Thyroid gland (tissue), 4 donors: ENCODE measurements around the gene SLC12A4. TPM values are rescaled to one million over a fixed set of nuclear protein-coding genes. Genes with fewer than 3 reads are reported as not detected.
"Not testable (repeated sequence)": the region's sequence is repeated elsewhere in the genome, so short reads cannot be mapped to it uniquely, and the experiment has no call there.

Source experiments
- DNase-seq, 2 donors: peaks; one replicate each; pipeline ENCODE4 v3.0.0-alpha.2; 2019
- H3K27ac ChIP-seq, 3 donors: fragments of 200-600 bp; sonication (generic); 1 replicate in 2 of 3; 2 replicates in 1 of 3; pipeline ENCODE4 v1.5.1; 2016 to 2019; ENCODE audit warnings: mild to moderate bottlenecking in 1 of 3, moderate library complexity in 1 of 3
- H3K27me3 ChIP-seq: fragments of 200-600 bp; sonication (generic); one replicate; pipeline ENCODE4 v1.5.1; 2019
- H3K36me3 ChIP-seq, 2 donors: fragments of 200-600 bp; sonication (generic); one replicate each; pipeline ENCODE4 v1.5.1; 2016 to 2019
- H3K4me1 ChIP-seq, 2 donors: fragments of 200-600 bp; sonication (generic); one replicate each; pipeline ENCODE4 v1.5.1; 2017 to 2019
- H3K4me3 ChIP-seq, 3 donors: fragments of 200-600 bp; sonication (generic); replicated peaks in 1 of 3; 1 replicate in 2 of 3; 2 replicates in 1 of 3; pipeline ENCODE4 v1.5.1; 2016; ENCODE audit warnings: mild to moderate bottlenecking in 1 of 3
- H3K9me3 ChIP-seq: fragments of 200-600 bp; sonication (generic); one replicate; pipeline ENCODE4 v1.5.1; 2017
- POLR2A ChIP-seq, 2 donors: fragments of 450-650 bp; IDR thresholded peaks; one replicate each; pipeline ENCODE4 v1.6.1; 2017; ENCODE audit warnings: antibody characterized with exemption in 2 of 2, mild to moderate bottlenecking in 2 of 2, moderate library complexity in 1 of 2
- WGBS, 2 donors: methylation state at CpG; one replicate each; pipeline ENCODE4 v1.1.5; 2017; 5-methylcytosine and 5-hydroxymethylcytosine counted together
- intact Hi-C: fragments of 100-400 bp; cut with DNase I; formaldehyde crosslinking; loops from one replicate; pipeline ENCODE4 v1.15.1; 2023
- total RNA-seq, 4 donors: library from RNA; depleted of rRNA; stranded (reverse); fragments of >200 nt; gene quantifications; one replicate each; pipeline ENCODE4 v1.2.3, GENCODE V29; 2016
- TF ChIP-seq, protein P1 (sequence below), 6 experiments: fragments of 200-600 bp in 3 of 6; fragments of 450-650 bp in 3 of 6; sonication (generic) in 3 of 6; IDR thresholded peaks; one replicate each; pipeline ENCODE4 v1.5.1; 2016 to 2019; ENCODE audit warnings: antibody characterized with exemption in 6 of 6, mild to moderate bottlenecking in 2 of 6, inconsistent platforms in 1 of 6, moderate library complexity in 1 of 6

The SLC12A4 gene
- total RNA-seq, 4 donors from 2014 or later = 47.0 to 65.1 (median 51.7) TPM

DNA sequence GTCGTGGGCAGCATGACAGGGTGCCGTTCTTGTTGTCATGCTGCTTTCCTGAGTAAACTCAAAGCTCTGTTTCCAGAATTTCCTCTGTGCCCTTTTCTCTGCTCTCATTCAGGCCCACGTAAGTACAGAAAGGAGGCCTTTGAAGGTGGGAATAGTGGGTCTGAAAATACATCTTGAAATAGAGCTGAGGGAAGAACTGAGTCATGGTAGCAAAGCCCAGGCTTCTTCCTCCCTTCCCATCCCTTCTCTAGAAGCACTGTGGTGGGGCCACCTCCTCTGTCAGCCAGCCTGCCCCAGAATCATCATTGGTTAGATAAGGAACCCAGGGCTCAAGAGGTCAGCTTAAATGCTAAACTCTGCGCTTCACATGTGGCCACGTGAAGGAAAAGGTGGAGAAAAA is 46.2 kb downstream of the SLC12A4 start:
- H3K27me3 ChIP-seq = no peaks in the 10 kb centered on the region
- WGBS, 2 donors = 81 to 87% methylated on average over 5 of the region's 5 CpGs
- H3K27ac ChIP-seq = peak overlapping the region in 2 of 3 donors; percentile 52 to 65
- H3K4me3 ChIP-seq = no peak overlapping the region
- no peak for DNase-seq
- peaks cover 33 to 77% of the 10 kb centered on the region in 2 donors for H3K4me1 ChIP-seq
- intact Hi-C loops = no loop called here
- H3K36me3 ChIP-seq = no peaks in the 10 kb centered on the region
- H3K9me3 ChIP-seq = no peaks in the 10 kb centered on the region
- TF ChIP-seq POLR2A (IDR thresholded peaks at IDR 0.05) = no peak
- TF ChIP-seq, protein P1, sequence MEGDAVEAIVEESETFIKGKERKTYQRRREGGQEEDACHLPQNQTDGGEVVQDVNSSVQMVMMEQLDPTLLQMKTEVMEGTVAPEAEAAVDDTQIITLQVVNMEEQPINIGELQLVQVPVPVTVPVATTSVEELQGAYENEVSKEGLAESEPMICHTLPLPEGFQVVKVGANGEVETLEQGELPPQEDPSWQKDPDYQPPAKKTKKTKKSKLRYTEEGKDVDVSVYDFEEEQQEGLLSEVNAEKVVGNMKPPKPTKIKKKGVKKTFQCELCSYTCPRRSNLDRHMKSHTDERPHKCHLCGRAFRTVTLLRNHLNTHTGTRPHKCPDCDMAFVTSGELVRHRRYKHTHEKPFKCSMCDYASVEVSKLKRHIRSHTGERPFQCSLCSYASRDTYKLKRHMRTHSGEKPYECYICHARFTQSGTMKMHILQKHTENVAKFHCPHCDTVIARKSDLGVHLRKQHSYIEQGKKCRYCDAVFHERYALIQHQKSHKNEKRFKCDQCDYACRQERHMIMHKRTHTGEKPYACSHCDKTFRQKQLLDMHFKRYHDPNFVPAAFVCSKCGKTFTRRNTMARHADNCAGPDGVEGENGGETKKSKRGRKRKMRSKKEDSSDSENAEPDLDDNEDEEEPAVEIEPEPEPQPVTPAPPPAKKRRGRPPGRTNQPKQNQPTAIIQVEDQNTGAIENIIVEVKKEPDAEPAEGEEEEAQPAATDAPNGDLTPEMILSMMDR (IDR thresholded peaks at IDR 0.05) = no peak

DNA sequence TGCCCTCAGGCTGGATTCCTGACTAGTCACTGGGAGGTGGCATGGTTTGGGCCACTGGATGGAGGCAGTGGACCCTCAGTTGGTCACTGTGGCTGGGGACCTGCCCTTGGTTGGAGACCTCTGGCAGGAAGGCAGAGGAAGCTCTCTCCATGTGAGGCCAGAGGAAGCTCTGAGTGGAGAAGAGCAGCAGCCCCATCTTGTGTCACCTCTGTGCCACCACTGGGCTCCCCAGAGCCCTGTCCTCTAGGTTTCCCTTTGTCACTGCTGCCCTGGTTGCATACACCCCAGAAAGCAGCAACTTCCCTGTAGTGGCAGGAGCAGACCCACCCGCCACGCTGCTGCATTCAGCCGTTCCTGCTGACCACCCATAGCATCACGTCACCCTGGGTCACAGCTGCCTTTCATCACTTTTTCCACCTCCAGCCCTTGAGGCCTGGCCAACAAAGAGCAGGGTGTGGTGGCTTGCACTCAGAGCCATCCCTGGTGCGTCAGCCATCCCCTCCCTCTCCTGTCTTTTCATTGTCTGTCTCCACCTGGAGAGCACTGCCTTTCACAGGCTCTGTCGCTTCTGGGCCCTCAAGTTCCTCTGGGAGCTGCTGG is 48.7 kb downstream of the SLC12A4 start:
- Histone ChIP-seq H3K4me3 (no peak overlapping the region), H3K9me3 (no peaks in the 10 kb centered on the region), H3K27ac (peak overlapping the region in 2 of 3 donors; percentile 15 to 72), H3K36me3 (no peaks in the 10 kb centered on the region), H3K4me1 (peaks cover 44 to 81% of the 10 kb centered on the region in 2 donors), H3K27me3 (no peaks in the 10 kb centered on the region)
- TF ChIP-seq, protein P1 (IDR thresholded peaks at IDR 0.05) = no peak
- no peak for TF ChIP-seq POLR2A (IDR thresholded peaks at IDR 0.05)
- no peak for DNase-seq
- intact Hi-C loops = no loop called here
- 90% methylated on average over 6 of the region's 6 CpGs for WGBS, 2 donors

DNA sequence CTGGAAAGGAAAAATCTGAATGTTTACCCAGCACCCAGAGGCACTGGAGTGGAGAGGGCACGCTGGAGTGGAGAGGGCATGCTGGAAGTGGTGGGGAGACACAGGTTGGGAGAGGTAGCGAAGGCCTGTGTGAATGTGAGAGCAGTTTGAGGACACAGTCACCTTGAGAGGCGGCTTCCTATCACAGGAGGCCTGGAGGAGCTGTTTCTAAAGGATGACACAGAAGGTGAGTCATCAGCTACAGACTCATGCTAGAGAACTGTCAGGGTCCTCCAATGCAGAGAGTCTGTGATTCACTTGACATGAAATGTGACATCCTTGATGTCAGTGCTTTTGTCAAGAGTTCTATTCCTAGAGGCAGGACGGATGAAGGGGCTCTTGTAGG is 50.6 kb downstream of the SLC12A4 start:
- H3K36me3 ChIP-seq = no peaks in the 10 kb centered on the region
- 31 to 55% methylated on average over 4 of the region's 4 CpGs for WGBS, 2 donors
- peak overlapping the region; percentile 52 to 72 (median 67) for H3K27ac ChIP-seq
- H3K27me3 ChIP-seq = no peaks in the 10 kb centered on the region
- no peak overlapping the region for H3K4me3 ChIP-seq
- intact Hi-C loops = no loop called here
- peaks cover 32 to 64% of the 10 kb centered on the region in 2 donors for H3K4me1 ChIP-seq
- H3K9me3 ChIP-seq = no peaks in the 10 kb centered on the region
- no peak for TF ChIP-seq POLR2A (IDR thresholded peaks at IDR 0.05)
- DNase-seq = peak; percentile 77 to 78

DNA sequence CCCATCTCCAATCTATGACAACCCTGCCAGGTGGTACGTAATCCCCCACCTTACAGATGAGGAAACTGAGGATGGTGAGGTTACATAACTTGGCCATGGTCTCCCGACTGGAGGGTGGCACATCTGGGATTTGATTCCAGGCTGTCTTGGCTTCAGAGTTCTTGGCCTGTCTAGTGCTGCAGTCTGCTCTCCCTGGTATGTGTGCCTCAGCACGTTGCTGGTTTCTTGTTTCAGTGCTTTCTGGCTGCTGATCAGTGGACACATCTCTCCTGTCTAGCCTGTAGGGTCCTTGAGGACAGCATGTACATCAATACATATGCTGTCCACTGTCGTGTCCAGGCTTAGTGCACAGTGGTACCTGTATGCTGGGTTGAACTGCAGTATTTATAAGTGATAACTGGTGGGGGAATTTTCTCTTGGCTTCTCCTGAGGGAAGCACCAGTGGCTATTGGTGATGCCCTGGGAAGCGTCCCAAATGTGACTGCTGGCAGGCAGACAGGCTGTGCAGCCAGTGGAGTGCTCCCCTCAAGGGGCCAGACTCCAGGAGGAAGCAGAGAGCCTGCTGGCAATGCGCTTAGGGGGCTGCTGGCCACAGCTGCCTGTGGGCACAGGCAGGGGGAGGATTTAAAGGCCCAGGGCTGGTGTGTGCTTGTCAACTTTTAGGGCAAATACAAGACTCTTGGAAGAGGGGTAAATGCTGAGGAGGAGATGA is 51.1 kb downstream of the SLC12A4 start:
- peaks cover 29 to 58% of the 10 kb centered on the region in 2 donors for H3K4me1 ChIP-seq
- 45 to 46% methylated on average over 4 to 5 of the region's 6 CpGs for WGBS, 2 donors
- peak overlapping the region; percentile 52 to 72 (median 67) for H3K27ac ChIP-seq
- DNase-seq = peak; percentile 92 to 94
- intact Hi-C loops = no loop called here
- no peak overlapping the region for H3K4me3 ChIP-seq
- H3K27me3 ChIP-seq = no peaks in the 10 kb centered on the region
- TF ChIP-seq, protein P1 (IDR thresholded peaks at IDR 0.05) = no peak
- H3K36me3 ChIP-seq = no peaks in the 10 kb centered on the region
- no peaks in the 10 kb centered on the region for H3K9me3 ChIP-seq

DNA sequence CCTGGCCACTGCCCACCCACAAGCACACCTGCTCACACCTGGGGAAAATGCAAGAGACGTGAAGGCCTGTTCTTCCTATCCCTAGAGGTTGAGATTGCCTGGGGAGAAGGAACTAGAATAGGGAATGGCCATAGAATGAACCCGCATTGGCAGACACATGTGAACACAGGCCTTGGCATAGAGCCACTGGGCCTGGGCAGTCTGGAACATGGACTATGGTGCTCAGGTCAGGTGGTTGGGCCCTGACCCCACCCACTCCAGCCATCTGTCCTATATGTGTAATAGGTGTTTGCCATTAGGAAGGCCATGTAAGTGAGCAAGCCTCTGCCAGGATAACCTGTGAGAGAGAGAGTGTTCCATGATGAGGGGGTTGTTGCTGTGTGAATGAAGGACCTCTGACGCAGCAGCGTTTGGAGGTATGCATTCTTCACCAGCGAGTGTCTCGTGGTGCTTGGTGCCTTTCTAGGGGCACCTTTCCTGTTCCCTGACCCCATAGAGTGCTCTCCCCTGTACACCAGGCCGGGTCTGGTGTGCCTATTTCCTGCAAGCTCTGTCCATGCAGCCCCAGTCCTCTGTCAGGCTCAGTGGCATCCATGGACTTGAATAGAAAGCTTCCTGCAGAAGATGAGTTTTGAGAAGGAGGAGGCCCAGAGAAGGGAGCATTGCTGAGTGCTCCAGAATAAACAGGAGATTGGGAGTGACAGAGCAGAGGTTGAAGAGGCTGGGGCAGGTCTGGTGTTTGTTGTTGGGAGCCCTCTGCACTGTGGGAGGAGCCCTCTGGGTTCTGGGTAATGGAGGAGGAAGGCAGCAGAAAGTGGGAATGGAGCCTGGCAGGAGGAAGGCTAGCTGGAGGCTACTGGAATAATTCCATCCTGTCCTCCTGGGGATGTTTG is 52.4 kb downstream of the SLC12A4 start:
- Histone ChIP-seq H3K36me3 (peaks cover 0 to 5% of the 10 kb centered on the region in 2 donors), H3K27me3 (no peaks in the 10 kb centered on the region), H3K27ac (peak overlapping the region in 2 of 3 donors; percentile 67 to 72), H3K4me3 (no peak overlapping the region), H3K4me1 (peaks cover 28 to 55% of the 10 kb centered on the region in 2 donors), H3K9me3 (no peaks in the 10 kb centered on the region)
- 44 to 66% methylated on average over 7 of the region's 7 CpGs for WGBS, 2 donors
- intact Hi-C loops = no loop called here
- DNase-seq = peak; percentile 46 to 50
- TF ChIP-seq, protein P1 (IDR thresholded peaks at IDR 0.05) = no peak
- TF ChIP-seq POLR2A (IDR thresholded peaks at IDR 0.05) = no peak

DNA sequence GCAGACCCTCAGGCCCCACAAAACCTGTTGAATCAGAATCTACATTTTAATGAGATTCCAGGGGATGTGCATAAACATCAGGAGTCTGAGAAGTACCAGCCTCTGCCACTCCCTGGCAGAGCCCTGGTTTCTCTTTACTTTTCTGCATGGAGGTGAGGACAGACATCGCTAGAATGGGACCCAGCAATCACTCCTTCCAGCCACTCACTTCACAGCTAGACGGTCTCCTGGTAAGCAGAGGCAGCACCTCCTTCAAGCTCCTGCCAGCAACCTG is 53.0 kb downstream of the SLC12A4 start:
- DNase-seq, H3K9me3 ChIP-seq, intact Hi-C loops, H3K27me3 ChIP-seq, H3K36me3 ChIP-seq, H3K4me3 ChIP-seq: not testable (repeated sequence)
- H3K27ac ChIP-seq = peak overlapping the region in 1 of 3 donors; percentile 72
- peaks cover 28 to 55% of the 10 kb centered on the region in 2 donors for H3K4me1 ChIP-seq
- 27 to 46% methylated on average over 2 of the region's 2 CpGs for WGBS, 2 donors
